Astrocyte (in vitro differentiated cells and primary cell): ENCODE results near the gene TMEM178B.

ENCODE experiments used
- EZH2 ChIP-seq: IDR thresholded peaks from 2 replicates; pipeline ENCODE4 v1.6.1; 2012; ENCODE audit warnings: mild to moderate bottlenecking, low read length, inconsistent platforms; ENCODE audit not compliant: insufficient read depth
- TF ChIP-seq, protein P1 (sequence below): IDR thresholded peaks from 2 replicates; pipeline ENCODE4 v1.5.1; 2011; ENCODE audit warnings: low read depth, mild to moderate bottlenecking, inconsistent platforms, low read length, moderate library complexity; ENCODE audit not compliant: insufficient read depth

DNA sequence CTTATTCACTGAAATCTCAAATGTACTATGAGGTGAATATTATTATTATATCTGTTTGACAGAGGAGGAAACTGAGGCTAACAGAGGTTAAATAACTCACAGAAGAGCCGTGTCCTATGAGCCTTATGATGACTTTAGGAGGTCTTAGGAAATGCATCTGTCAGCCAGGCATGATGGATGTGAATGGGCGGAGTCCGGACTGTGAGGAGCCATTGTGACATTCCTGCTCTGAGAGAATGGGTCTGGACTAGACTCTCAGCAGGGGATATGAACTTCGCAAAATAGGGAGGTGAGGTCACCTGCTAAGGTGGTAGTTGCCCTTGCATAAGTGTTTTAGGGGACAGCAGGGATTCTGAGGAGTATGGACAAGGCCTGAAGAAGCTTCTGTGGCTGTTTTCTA is 153.6 kb downstream of the TMEM178B start:
- TF ChIP-seq, protein P1, sequence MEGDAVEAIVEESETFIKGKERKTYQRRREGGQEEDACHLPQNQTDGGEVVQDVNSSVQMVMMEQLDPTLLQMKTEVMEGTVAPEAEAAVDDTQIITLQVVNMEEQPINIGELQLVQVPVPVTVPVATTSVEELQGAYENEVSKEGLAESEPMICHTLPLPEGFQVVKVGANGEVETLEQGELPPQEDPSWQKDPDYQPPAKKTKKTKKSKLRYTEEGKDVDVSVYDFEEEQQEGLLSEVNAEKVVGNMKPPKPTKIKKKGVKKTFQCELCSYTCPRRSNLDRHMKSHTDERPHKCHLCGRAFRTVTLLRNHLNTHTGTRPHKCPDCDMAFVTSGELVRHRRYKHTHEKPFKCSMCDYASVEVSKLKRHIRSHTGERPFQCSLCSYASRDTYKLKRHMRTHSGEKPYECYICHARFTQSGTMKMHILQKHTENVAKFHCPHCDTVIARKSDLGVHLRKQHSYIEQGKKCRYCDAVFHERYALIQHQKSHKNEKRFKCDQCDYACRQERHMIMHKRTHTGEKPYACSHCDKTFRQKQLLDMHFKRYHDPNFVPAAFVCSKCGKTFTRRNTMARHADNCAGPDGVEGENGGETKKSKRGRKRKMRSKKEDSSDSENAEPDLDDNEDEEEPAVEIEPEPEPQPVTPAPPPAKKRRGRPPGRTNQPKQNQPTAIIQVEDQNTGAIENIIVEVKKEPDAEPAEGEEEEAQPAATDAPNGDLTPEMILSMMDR = no peak
- no peak for TF ChIP-seq EZH2
